WI38 (cell line): ENCODE results near the gene RBM33.

Experiments
- H3K4me3 ChIP-seq: 2 replicates; pipeline ENCODE4 v1.5.1; 2011; ENCODE audit warnings: low read depth, mild to moderate bottlenecking, control low read depth, low read length
- TF ChIP-seq, protein P1 (sequence below): IDR thresholded peaks from 2 replicates; pipeline ENCODE4 v1.5.1; 2012; ENCODE audit warnings: low read depth, mild to moderate bottlenecking, control low read depth, low read length

The RBM33 gene

DNA sequence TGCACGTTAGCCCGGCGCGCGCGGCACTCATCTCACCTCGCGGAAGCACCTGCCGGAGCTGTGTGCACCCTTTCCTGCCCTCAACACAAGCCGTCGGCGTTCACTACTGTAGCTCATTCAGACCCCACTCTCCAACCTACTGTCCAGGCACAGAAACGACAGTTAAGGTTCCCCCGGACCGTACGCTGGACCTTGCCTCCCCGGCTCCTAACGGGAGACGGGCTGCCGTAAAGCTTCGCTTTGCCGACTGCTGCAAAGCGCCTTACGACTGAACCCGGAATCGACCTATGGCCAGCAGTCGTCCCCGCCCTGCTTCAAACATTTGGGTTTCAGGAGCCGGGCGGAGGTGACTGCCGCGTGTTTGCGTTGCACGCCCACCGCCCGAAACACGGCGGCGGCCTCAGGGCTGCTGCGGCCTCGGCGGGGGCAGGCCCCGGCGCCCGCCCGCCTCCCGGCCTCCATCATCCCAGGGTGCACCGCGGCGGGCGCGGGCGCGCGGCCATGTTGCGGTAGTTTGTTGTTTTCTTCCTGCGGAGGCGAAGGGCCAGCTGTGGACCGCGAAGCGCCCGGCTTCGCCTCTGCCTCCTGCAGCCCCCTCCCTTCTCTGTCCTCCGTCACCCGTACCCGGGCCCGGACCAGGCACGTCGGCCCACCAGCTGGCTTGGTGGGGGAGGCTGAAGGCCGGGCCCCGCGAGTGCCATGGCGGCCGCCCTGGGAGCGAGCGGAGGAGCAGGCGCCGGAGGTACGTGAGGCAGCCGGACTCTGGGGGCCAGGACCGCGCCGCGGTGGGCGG is at the start of gene RBM33:
TSS of gene RBM33 (plus strand) at position 484 of the 793 bp plus-strand sequence. CDS start at position 700, 216 bp downstream.
- TF ChIP-seq, protein P1, sequence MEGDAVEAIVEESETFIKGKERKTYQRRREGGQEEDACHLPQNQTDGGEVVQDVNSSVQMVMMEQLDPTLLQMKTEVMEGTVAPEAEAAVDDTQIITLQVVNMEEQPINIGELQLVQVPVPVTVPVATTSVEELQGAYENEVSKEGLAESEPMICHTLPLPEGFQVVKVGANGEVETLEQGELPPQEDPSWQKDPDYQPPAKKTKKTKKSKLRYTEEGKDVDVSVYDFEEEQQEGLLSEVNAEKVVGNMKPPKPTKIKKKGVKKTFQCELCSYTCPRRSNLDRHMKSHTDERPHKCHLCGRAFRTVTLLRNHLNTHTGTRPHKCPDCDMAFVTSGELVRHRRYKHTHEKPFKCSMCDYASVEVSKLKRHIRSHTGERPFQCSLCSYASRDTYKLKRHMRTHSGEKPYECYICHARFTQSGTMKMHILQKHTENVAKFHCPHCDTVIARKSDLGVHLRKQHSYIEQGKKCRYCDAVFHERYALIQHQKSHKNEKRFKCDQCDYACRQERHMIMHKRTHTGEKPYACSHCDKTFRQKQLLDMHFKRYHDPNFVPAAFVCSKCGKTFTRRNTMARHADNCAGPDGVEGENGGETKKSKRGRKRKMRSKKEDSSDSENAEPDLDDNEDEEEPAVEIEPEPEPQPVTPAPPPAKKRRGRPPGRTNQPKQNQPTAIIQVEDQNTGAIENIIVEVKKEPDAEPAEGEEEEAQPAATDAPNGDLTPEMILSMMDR = no peak
- peak within 1 kb of the TSS; percentile 97 for H3K4me3 ChIP-seq

DNA sequence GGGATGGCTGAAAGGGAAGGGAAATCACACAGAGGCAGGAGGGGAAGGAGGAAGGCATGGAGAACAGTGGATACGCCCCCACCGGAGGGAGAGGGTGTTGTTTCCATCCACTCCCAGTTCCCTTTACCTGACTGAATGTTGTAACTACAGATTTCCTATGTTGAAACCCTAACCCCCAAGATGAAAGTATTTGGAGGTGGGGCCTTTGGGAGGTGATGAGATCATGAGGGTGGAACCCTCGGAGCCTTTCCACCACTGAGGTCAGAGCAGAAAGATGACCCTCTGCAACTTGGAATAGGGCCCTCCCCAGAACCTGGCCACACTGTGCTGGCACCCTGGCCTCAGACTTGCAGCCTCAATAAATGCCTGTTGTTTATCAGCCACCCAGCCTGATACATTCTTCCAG is 49.5 kb upstream of the RBM33 start:
- no peak overlapping the region for H3K4me3 ChIP-seq
- TF ChIP-seq, protein P1 = no peak

DNA sequence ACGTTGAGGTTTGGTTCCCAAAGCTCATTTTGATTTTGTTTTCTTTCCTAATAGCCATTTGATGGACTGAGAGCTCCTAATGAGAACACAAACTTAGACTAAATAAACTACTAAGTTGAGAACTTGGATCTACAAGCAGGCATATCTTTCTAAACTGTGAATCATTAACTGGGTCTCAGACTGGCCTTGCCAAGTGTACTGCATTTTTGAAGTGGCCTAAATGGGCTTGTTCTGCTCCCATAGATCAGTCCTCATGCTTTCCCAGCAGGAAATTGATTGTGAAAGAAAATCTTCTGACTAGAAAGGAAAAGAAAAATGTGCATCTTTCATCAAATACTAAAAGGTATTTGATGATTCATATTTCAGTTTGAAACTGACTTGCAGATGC is 46.7 kb upstream of the RBM33 start:
- H3K4me3 ChIP-seq = no peak overlapping the region
- TF ChIP-seq, protein P1 = no peak

GRCh38 chr7:155598810-155599210 is 45.7 kb upstream of the RBM33 start:
- TF ChIP-seq, protein P1 = peak; percentile 94
- H3K4me3 ChIP-seq = no peak overlapping the region

DNA sequence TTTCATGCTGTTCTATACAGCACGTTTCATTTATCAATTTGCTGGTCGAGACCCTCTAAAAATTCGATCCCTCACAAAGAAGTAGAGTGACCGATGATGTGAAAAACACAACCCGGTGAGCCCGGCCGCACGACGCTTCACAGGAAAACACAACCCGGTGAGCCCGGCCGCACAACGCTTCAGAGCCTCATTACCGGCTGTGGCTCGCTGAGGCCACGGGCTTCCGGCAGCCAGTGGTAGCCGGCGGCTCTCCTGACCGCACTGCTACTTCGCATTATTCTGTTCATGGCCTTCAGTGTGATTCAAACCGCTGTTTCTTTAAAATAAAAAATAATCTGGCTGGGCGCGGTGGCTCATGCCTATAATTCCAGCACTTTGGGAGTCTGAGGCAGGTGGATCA is 42.3 kb upstream of the RBM33 start:
- H3K4me3 ChIP-seq = no peak overlapping the region
- TF ChIP-seq, protein P1 = no peak

DNA sequence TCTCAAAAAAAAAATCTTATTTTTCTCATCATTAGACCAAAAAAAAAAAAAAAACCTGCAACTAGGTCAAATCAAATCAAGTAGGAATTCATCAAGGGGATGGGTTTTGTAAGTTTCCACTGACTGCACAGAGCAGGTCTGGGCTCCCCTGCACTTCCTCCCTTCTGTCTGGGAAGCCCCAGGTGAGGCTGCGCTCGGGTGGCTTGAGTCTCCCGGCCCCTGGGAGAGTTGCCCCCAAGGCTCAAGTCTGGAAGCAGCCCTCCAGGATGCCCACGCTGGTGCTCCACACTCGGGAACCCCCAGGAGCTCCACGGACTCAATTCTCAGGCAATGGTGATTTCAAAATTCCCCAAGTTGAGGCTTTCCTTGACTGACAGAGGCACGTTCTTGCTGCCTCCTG is 41.7 kb upstream of the RBM33 start:
- no peak overlapping the region for H3K4me3 ChIP-seq
- TF ChIP-seq, protein P1 = no peak

- H3K4me3 ChIP-seq = no peak overlapping the region
These were observed 41.1 kb upstream of the RBM33 start for GRCh38 chr7:155603205-155603857.

More at GRCh38 chr7:155603205-155603857, 41.1 kb upstream of the RBM33 start:
- TF ChIP-seq, protein P1 = no peak
